NCI-H1694 (cell line): ENCODE measurements around the gene ST6GALNAC3.
"Not testable (repeated sequence)": the region's sequence is repeated elsewhere in the genome, so short reads cannot be mapped to it uniquely, and the experiment has no call there.

Experiments used
- DNase-seq: peaks from one replicate; lab custom pipeline; 2025; lab: John Stamatoyannopoulos, UW

Gene ST6GALNAC3

DNA sequence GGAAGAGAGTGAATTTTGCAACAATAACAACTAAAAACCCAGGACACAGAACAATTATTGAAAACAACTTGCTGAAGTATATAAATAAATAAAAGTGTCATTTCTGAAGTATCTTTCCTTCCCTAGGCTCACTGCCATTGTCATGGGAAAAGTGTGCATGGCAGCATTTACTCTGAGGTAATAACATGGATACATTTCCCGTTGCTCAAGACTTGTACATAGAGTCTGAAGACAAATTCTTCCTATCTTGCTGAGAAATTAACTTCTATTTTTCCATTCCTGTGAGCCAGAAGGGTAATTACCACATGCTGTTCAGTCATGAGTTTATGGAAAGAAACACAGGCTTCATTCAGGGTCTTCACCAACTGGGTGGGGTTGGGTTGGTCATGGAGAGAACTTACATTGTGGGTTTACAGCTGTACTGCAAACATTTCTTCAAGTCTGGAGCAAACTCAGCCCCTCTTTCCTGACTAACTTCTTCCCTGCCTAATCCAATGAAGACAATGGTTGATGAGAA, 32.2 kb downstream of the ST6GALNAC3 start:
- no peak for DNase-seq

GRCh38 chr1:76109404-76109803, 34.9 kb downstream of the ST6GALNAC3 start:
- no peak for DNase-seq

- DNase-seq: no peak
Measured at GRCh38 chr1:76109901-76110560, 35.5 kb downstream of the ST6GALNAC3 start.

DNA sequence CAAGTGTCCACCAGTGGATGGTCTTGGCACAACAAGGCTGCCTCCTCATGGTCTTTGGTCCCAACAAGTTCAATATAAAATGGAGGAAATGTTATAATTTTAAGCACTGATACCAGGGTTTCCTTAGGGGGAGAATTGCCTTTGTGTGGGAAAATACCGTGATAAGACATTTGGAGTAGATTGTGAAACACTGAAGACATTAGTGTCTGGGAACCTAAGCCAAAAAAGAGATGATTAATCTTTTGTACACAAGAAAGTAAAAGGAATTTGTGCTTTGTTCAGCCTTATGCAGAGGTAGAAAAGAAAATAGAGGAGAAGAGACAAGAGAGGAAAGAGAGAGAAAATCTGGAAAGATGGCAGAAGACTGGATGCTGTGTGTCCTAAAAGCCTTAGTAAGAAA, 36.1 kb downstream of the ST6GALNAC3 start:
- no peak for DNase-seq

- DNase-seq: not testable (repeated sequence)
Measured at GRCh38 chr1:76112321-76112720, 37.8 kb downstream of the ST6GALNAC3 start.

GRCh38 chr1:76113446-76113845, 38.9 kb downstream of the ST6GALNAC3 start:
- no peak for DNase-seq

DNA sequence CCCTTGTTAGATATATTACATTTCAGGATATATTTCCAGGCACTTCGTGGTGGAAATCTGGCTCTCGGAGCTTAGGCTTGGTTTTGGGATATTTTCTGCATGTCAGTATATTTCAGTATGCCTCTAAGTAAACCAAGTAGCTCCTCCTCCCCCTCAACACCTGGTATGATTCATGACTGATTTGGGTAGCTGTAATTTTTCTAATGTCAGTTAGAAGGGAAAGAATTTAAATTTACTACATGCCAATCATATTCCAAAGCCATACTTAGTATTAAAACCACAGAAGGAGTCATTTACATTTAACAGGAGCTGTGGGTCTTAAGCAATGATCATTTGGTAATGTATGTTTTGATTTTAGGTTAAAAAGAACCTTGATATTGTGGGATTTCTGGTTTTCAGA, 40.6 kb downstream of the ST6GALNAC3 start:
- no peak for DNase-seq

- no peak for DNase-seq
Measured at GRCh38 chr1:76121850-76122249, 47.3 kb downstream of the ST6GALNAC3 start.

DNA sequence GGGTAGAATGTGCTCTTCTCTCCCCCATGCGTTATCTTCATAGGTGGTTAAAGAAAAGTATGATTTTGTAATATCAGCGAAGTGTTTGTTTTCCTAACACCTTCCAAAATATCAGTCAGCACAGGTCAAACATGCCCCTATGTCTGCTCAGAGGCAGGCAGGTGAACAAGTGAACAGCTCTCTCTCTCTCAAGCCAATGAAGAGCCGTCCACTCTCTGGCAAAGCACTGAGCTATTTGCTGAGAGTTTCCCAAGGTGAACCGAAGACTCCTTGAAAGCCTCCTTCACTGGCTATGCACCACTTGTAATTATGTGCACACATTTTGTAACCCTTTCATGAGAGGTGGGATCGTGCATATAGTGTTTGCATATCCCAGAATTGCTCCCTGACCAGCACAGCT, 47.7 kb downstream of the ST6GALNAC3 start:
- DNase-seq: no peak

GRCh38 chr1:76123411-76124064, 49.0 kb downstream of the ST6GALNAC3 start:
- not testable (repeated sequence) for DNase-seq

GRCh38 chr1:76124196-76124595, 49.6 kb downstream of the ST6GALNAC3 start:
- DNase-seq: no peak

DNA sequence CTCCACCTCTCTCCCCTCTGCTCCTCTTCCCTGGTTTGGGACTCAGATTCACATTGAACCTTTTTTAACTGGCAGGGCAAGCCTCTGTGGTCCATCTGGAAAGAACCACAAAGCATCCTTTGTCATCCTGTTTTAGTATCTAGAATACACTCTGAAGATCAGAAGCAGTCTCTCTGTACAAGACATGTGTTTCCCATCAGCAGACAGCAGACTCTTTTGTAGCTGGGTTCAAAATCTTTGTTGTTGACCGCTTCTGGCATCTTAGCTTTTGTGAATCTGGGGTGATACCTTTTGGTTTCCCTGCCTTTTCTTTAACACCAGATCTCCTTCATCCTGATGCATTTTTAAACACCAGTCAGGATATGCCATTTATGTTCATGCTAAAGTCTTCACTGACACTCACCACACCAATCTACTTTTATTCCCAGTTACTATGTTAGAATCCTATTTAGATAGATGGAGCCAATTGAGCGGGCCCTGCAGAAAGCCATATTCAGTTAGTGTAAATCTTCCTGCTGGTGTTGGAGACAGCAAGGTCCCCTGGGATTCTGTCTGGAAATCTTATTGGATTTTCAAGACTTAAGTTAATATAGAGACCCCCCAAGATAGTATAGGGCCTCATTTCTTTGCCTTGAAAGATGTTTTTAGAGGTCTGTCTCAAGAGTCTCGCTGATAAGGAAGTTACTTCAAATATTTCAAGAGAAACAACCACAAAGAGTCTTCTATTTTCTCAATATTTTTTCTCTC, 51.1 kb downstream of the ST6GALNAC3 start:
- DNase-seq: no peak

GRCh38 chr1:76128096-76128495, 53.5 kb downstream of the ST6GALNAC3 start:
- no peak for DNase-seq

- no peak for DNase-seq
Measured at GRCh38 chr1:76129731-76130130, 55.2 kb downstream of the ST6GALNAC3 start.

DNA sequence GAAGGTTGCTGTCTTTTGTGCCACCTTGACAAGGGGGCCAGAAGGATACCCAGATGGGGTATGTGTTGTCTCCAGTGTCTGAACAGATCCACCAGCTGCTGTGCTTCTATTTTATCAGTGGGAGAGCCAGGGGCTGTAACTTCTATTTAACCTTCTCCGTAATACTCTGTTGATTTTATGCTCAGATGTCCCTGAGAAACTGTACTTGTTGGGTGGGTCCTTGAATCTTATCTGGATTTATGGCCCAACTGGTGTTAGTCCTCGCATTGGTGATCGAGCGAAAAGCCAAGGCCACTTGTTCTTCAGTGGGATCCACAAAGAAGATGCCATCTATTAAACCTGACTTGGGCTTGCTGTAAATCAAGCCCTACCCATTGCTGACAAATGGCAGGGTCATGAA, 56.4 kb downstream of the ST6GALNAC3 start:
- peak; percentile 52 for DNase-seq

- DNase-seq: no peak
Measured at GRCh38 chr1:76133977-76134376, 59.4 kb downstream of the ST6GALNAC3 start.

- DNase-seq: no peak
Measured at GRCh38 chr1:76135835-76136234, 61.3 kb downstream of the ST6GALNAC3 start.

DNA sequence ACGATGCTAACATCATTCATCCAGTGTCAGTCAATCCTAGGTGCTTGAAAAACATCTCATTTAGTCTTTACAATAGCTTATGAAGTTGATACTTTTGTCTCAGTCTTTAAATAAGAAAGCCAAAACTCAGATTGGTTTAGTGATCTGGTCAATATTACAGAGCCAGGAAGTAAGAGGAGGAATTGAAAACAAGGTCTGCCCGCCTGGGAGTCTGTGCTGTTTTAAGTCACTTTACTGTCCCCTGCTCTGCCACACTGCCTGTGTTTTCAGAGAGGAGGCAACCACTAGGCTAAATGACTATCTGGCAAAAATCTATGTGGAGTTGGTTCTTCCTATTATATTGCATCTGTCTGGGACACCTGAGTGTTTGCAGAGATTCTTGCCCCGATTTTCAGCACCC, 62.3 kb downstream of the ST6GALNAC3 start:
- DNase-seq: no peak

- DNase-seq: no peak
Measured at GRCh38 chr1:76137746-76138145, 63.2 kb downstream of the ST6GALNAC3 start.

DNA sequence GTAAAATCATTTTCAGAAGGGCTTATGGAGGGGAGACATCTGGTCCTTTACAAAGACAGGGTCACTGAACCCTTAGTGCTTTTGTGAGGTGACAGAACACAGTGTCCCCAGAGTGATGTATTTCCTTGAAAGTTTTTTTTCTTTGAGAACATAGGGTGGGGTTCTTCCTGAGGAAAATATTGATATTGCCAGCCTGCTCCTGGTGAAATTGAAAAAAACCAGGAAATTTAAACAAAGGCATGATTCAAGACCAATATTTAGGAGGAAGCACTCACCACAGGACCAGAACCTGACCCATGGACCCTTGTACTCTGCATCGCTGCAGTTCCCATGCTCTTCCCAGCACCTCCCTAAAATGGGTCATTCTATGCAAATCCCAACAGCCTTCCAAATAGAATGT, 63.7 kb downstream of the ST6GALNAC3 start:
- no peak for DNase-seq

GRCh38 chr1:76140227-76140626, 65.7 kb downstream of the ST6GALNAC3 start:
- DNase-seq: no peak

DNA sequence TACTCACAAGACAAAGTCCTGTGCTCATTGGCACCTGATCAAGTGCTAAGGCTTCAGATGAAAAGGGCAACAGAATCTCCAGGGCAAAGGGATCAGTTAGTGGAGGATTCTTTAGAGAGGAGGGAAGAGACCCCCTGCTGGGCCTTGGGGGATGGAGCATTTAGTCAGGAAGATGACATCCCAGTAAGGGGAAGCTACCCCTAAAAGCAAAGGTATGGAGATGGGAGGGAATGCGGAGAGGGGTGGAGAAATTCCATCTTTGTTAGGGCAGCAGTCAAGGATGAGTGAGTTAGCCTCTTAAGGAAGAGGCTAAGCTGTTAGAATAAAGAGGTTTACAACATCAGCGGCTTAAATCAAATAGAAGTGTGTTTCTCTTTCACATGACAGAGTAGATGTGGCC, 67.4 kb downstream of the ST6GALNAC3 start:
- no peak for DNase-seq
